ENCODE measurements around the gene CUTA.
A peak's percentile ranks its signal among the peaks of the same experiment; 100 is the strongest.

Gene CUTA

GRCh38 chr6:33428966-33429749 is 11.3 kb upstream of the CUTA start:
- Histone ChIP-seq H3K27ac (peak overlapping the region; percentile 50 to 97), H3K4me3 (no peak overlapping the region)
- no peak for TF ChIP-seq CTCF (IDR thresholded peaks at IDR 0.05)
- no peak for DNase-seq (ENCODE audit: low spot score)

- DNase-seq (ENCODE audit: low spot score): no peak
- TF ChIP-seq CTCF (IDR thresholded peaks at IDR 0.05): no peak
- Histone ChIP-seq H3K27ac (peak overlapping the region; percentile 50 to 97), H3K4me3 (peak overlapping the region; percentile 80)
Measured at GRCh38 chr6:33428224-33428965, 10.5 kb upstream of the CUTA start.

GRCh38 chr6:33427585-33428223 is 9.8 kb upstream of the CUTA start:
- peak overlapping the region; percentile 87 to 97 for H3K27ac ChIP-seq
- no peak for TF ChIP-seq CTCF (IDR thresholded peaks at IDR 0.05)
- no peak for DNase-seq (ENCODE audit: low spot score)
- peak overlapping the region; percentile 80 for H3K4me3 ChIP-seq

- no peak for TF ChIP-seq CTCF (IDR thresholded peaks at IDR 0.05)
- Histone ChIP-seq H3K4me3 (peak overlapping the region; percentile 80), H3K27ac (peak overlapping the region; percentile 87 to 97)
- no peak for DNase-seq (ENCODE audit: low spot score)
Measured at GRCh38 chr6:33426590-33427511, 8.9 kb upstream of the CUTA start.

GRCh38 chr6:33425668-33426577 is 8.0 kb upstream of the CUTA start:
- Histone ChIP-seq H3K4me3 (peak overlapping the region; percentile 80), H3K27ac (peak overlapping the region; percentile 87 to 97)
- TF ChIP-seq CTCF (IDR thresholded peaks at IDR 0.05): peak; percentile 49
- peak; percentile 91 for DNase-seq (ENCODE audit: low spot score)

Data from coronary artery (tissue), 2 donors.